B cell (primary cell): ENCODE data around the gene IL17B. TPM values are rescaled to one million over a fixed set of nuclear protein-coding genes. Genes with fewer than 3 reads are reported as not detected.

Experiments
- ATAC-seq: fragments of 200-7000 bp; cut with Tn5 transposase; one replicate; pipeline ENCODE4 v1.10.0; 2021; ENCODE audit warnings: low read depth, mild to moderate bottlenecking, moderate number of reproducible peaks, moderate library complexity
- CTCF ChIA-PET: fragments of 350-600 bp; sonication (Branson Sonifier 250); formaldehyde crosslinking; loops from one replicate; lab custom pipeline; 2021; ENCODE audit warnings: antibody characterized with exemption, inconsistent platforms; lab: Charles Lee
- POLR2A ChIA-PET: fragments of 350-600 bp; sonication (Branson Sonifier 250); formaldehyde crosslinking; loops from one replicate; lab custom pipeline; 2021; ENCODE audit warnings: antibody characterized with exemption; lab: Charles Lee
- DNase-seq: peaks from one replicate; pipeline ENCODE4 v3.0.0; 2013
- H2AFZ ChIP-seq: 2 replicates; pipeline ENCODE4 v1.6.1; 2012; ENCODE audit warnings: mild to moderate bottlenecking, low read depth, low read length; ENCODE audit not compliant: insufficient read depth, poor library complexity, severe bottlenecking
- H3K27ac ChIP-seq, 2 donors: 1 replicate in 1 of 2; 2 replicates in 1 of 2; pipeline ENCODE4 v1.5.1; 2012 to 2013; ENCODE audit warnings: low read length in 2 of 2, mild to moderate bottlenecking in 2 of 2, moderate library complexity in 1 of 2
- H3K27me3 ChIP-seq, 4 experiments: fragments of 200-600 bp in 1 of 4; sonication (generic) in 1 of 4; replicated peaks in 1 of 4; 1 replicate in 2 of 4; 2 replicates in 2 of 4; pipeline versions ENCODE4 v1.6.1 to v1.7.0; 2013 to 2016; ENCODE audit warnings: low read length in 3 of 4, mild to moderate bottlenecking in 2 of 4, mixed read lengths in 1 of 4, moderate library complexity in 1 of 4; ENCODE audit not compliant: insufficient read depth in 4 of 4, control insufficient read depth in 3 of 4; ENCODE audit errors: control extremely low read depth in 1 of 4
- H3K36me3 ChIP-seq, 2 experiments: replicated peaks in 1 of 2; 1 replicate in 1 of 2; 2 replicates in 1 of 2; pipeline versions ENCODE4 v1.6.1 to v1.7.1; 2013; ENCODE audit warnings: low read length in 1 of 2; ENCODE audit not compliant: insufficient read depth in 2 of 2, control insufficient read depth in 1 of 2; ENCODE audit errors: control extremely low read depth in 1 of 2, extremely low read depth in 1 of 2
- H3K4me1 ChIP-seq, 2 donors: fragments of 200-600 bp in 1 of 2; sonication (generic) in 1 of 2; 1 replicate in 1 of 2; 2 replicates in 1 of 2; pipeline versions ENCODE4 v1.5.1 to v1.6.1; 2013 to 2017; ENCODE audit warnings: low read length in 2 of 2; ENCODE audit not compliant: control insufficient read depth in 2 of 2, insufficient read depth in 2 of 2
- H3K4me2 ChIP-seq: replicated peaks from 2 replicates; pipeline ENCODE3; 2012; ENCODE audit warnings: mild to moderate bottlenecking, low read depth, low read length; ENCODE audit not compliant: poor library complexity, severe bottlenecking
- H3K4me3 ChIP-seq, 5 experiments: fragments of 200-600 bp in 1 of 5; sonication (generic) in 1 of 5; 1 replicate in 3 of 5; 2 replicates in 2 of 5; pipeline versions ENCODE4 v1.5.1 to v1.7.0; 2011 to 2016; ENCODE audit warnings: low read length in 4 of 5, mild to moderate bottlenecking in 4 of 5, low read depth in 2 of 5, control low read depth in 1 of 5, moderate library complexity in 1 of 5; ENCODE audit not compliant: insufficient read depth in 1 of 5; ENCODE audit errors: control extremely low read depth in 1 of 5, extremely low read depth in 1 of 5
- H3K79me2 ChIP-seq: fragments of 200-600 bp; sonication (generic); one replicate; pipeline ENCODE4 v1.6.0; 2016; ENCODE audit warnings: low read length; ENCODE audit not compliant: control insufficient read depth, insufficient read depth
- H3K9ac ChIP-seq: fragments of 200-600 bp; sonication (generic); 2 replicates; pipeline ENCODE4 v1.6.1; 2017; ENCODE audit warnings: mild to moderate bottlenecking, low read length, moderate library complexity
- H3K9me3 ChIP-seq, 3 donors: one replicate each; pipeline versions ENCODE4 v1.6.1 to v1.7.1; 2013; ENCODE audit warnings: low read length in 2 of 3; ENCODE audit not compliant: control insufficient read depth in 2 of 3, insufficient read depth in 1 of 3; ENCODE audit errors: control extremely low read depth in 1 of 3
- H4K20me1 ChIP-seq: 2 replicates; pipeline ENCODE4 v1.6.0; 2012; ENCODE audit warnings: mild to moderate bottlenecking, low read length; ENCODE audit not compliant: insufficient read depth, control insufficient read depth, poor library complexity, severe bottlenecking
- H3K27ac Mint-ChIP-seq: one replicate; pipeline ENCODE4 v1.8.0; 2021; ENCODE audit warnings: mixed read lengths
- H3K27me3 Mint-ChIP-seq: one replicate; pipeline ENCODE4 v1.8.0; 2021; ENCODE audit warnings: mixed read lengths
- H3K4me1 Mint-ChIP-seq: one replicate; pipeline ENCODE4 v1.8.0; 2021; ENCODE audit warnings: mixed read lengths
- H3K4me3 Mint-ChIP-seq: one replicate; pipeline ENCODE4 v1.8.0; 2021; ENCODE audit warnings: mixed read lengths
- H3K9me3 Mint-ChIP-seq: one replicate; pipeline ENCODE4 v1.8.0; 2022; ENCODE audit warnings: mixed read lengths; ENCODE audit not compliant: insufficient read depth
- CTCF ChIP-seq: fragments of 200-600 bp; IDR thresholded peaks from one replicate; pipeline ENCODE4 v1.8.0; 2022; ENCODE audit warnings: antibody characterized with exemption, mild to moderate bottlenecking
- EZH2 ChIP-seq: IDR thresholded peaks from 2 replicates; pipeline ENCODE4 v1.6.1; 2012; ENCODE audit warnings: borderline replicate concordance, low read depth, mild to moderate bottlenecking, moderate library complexity, low read length; ENCODE audit not compliant: insufficient read depth, poor library complexity, severe bottlenecking
- WGBS: methylation state at CpG from one replicate; pipeline ENCODE4 v1.1.5; 2013; ENCODE audit warnings: missing lambda C conversion rate; ENCODE audit not compliant: insufficient coverage; 5-methylcytosine and 5-hydroxymethylcytosine counted together
- intact Hi-C: fragments of 100-400 bp; cut with micrococcal nuclease; formaldehyde crosslinking; loops from one replicate; pipeline ENCODE4 v1.10.0; 2022
- polyA plus RNA-seq: library from polyadenylated mRNA; depleted of rRNA; stranded (reverse); fragments of >200 nt; gene quantifications from 2 replicates; pipeline ENCODE4 v1.2.3, GENCODE V29; 2012
- total RNA-seq, 2 donors: library from RNA; stranded (reverse); fragments of 120-200 nt in 1 of 2; gene quantifications; 1 replicate in 1 of 2; 2 replicates in 1 of 2; pipeline versions ENCODE4 v1.2.3 to v1.2.4, GENCODE V29; 2013 to 2022

IL17B gene
- total and polyA plus RNA-seq, 2 donors (not counting 1 experiment from before 2014, with no cell fraction given), result not detected

DNA sequence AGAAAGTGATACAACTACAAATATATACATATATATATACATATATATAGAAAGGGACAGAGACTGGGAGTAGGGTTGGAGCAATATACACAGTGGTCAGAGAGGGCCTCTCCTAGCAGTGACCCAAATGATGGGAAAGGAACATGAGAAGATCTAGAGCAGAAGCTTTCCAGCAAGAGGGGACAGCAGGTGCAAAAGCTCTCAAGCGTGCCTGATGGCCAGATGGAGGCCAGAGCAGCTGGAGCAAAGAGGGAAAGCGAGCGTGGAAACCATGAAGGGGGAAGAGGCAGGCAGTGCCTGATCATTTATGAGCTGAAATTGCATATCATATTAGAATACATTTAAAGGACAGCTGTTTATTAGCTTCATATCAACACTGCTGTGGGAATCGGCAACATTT, 41.4 kb downstream of the IL17B start:
- CTCF ChIA-PET, result no interaction called here
- WGBS, result 86% methylated on average over 1 of the region's 4 CpGs
- Mint-ChIP-seq H3K4me3 (no peak overlapping the region), H3K9me3 (no peaks in the 10 kb centered on the region), H3K4me1 (no peaks in the 10 kb centered on the region), H3K27ac (no peak overlapping the region), H3K27me3 (peaks cover 20% of the 10 kb centered on the region)
- H3K36me3 ChIP-seq, result no peaks in the 10 kb centered on the region
- POLR2A ChIA-PET, result no interaction called here
- peaks cover 0 to 5% (median 0%) of the 10 kb centered on the region in 4 experiments for H3K27me3 ChIP-seq
- H3K4me3 ChIP-seq, result no peak overlapping the region
- TF ChIP-seq EZH2, result no peak
- TF ChIP-seq CTCF, result no peak
- DNase-seq (no peak), ATAC-seq (no peak)
- no peaks in the 10 kb centered on the region for H3K4me1 ChIP-seq
- H2AFZ ChIP-seq, result no peak overlapping the region
- H3K9ac ChIP-seq, result no peak overlapping the region
- no peaks in the 10 kb centered on the region for H3K79me2 ChIP-seq
- no peak overlapping the region for H3K27ac ChIP-seq
- H3K4me2 ChIP-seq, result no peak overlapping the region
- no peaks in the 10 kb centered on the region for H3K9me3 ChIP-seq
- intact Hi-C loops, result no loop called here
- no peaks in the 10 kb centered on the region for H4K20me1 ChIP-seq

- CTCF ChIA-PET, result interaction anchor here (0.5 to 1.5 kb wide), 3 partner anchors 9 to 172 kb away, joined by 3 read pairs; no protein-coding TSS in a partner anchor
- ATAC-seq (no peak), DNase-seq (no peak)
- Mint-ChIP-seq H3K27ac (no peak overlapping the region), H3K4me1 (no peaks in the 10 kb centered on the region), H3K27me3 (peaks cover 20% of the 10 kb centered on the region), H3K9me3 (no peaks in the 10 kb centered on the region), H3K4me3 (no peak overlapping the region)
- H3K9me3 ChIP-seq, result no peaks in the 10 kb centered on the region
- POLR2A ChIA-PET, result no interaction called here
- no peak overlapping the region for H2AFZ ChIP-seq
- no peaks in the 10 kb centered on the region for H3K79me2 ChIP-seq
- H4K20me1 ChIP-seq, result no peaks in the 10 kb centered on the region
- H3K4me2 ChIP-seq, result no peak overlapping the region
- H3K9ac ChIP-seq, result no peak overlapping the region
- H3K27me3 ChIP-seq, result peaks cover 0 to 2% (median 0%) of the 10 kb centered on the region in 4 experiments
- H3K27ac ChIP-seq, result no peak overlapping the region
- intact Hi-C loops, result no loop called here
- no peaks in the 10 kb centered on the region for H3K4me1 ChIP-seq
- no peaks in the 10 kb centered on the region for H3K36me3 ChIP-seq
- H3K4me3 ChIP-seq, result no peak overlapping the region
- TF ChIP-seq EZH2, result no peak
- no peak for TF ChIP-seq CTCF
- no CpG with 5 or more reads among the region's 2 CpGs for WGBS
Observed at GRCh38 chr5:149333711-149334443, 45.2 kb downstream of the IL17B start.
